Thyroid gland (tissue), 4 donors: ENCODE results near the gene TNFRSF11A.

Experiments
- POLR2A ChIP-seq, 2 donors: fragments of 450-650 bp; IDR thresholded peaks; one replicate each; pipeline ENCODE4 v1.6.1; 2017; ENCODE audit warnings: antibody characterized with exemption in 2 of 2, mild to moderate bottlenecking in 2 of 2, moderate library complexity in 1 of 2
- TF ChIP-seq, protein P1 (sequence below), 6 experiments: fragments of 200-600 bp in 3 of 6; fragments of 450-650 bp in 3 of 6; sonication (generic) in 3 of 6; IDR thresholded peaks; one replicate each; pipeline ENCODE4 v1.5.1; 2016 to 2019; ENCODE audit warnings: antibody characterized with exemption in 6 of 6, mild to moderate bottlenecking in 2 of 6, inconsistent platforms in 1 of 6, moderate library complexity in 1 of 6

DNA sequence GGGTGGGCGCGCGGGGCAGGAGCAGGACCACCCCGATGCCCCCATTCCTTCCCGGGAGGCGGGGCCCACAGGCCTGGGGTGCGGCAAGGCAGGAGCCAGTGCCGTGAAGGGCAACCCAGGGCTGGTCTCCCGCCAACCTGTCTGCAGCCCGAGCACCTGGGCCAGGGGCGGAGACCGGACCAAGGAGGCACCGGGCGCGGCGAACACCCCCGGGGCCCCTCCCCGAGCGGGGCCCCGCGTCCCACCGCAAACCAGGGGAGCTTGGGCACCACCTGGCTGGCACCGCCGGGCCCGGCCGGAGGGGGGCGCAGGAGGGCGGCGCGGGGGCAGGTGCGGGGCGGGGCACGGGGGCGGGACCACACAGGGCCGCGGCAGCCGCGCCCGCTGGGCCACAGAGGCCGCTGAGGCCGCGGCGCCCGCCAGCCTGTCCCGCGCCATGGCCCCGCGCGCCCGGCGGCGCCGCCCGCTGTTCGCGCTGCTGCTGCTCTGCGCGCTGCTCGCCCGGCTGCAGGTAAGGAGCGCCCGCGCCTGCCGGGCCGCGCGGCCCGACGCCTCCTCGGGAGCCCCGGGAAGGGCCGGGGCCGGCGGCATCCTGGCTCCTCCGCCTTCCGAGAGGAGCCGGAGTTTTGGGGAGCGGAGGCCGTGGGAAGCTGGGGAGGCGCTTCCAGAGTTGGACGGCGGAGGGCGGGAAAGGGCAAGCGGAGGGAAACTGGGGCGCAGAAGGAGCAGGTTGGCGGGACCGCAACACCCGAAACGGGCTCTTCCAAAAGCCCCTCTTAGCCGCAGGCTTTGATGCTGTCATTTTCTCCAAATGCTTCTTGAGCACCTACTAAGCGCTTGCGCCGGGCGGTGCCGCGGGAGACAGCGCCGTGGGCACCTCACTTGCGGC lies at the start of gene TNFRSF11A:
- TF ChIP-seq, protein P1, sequence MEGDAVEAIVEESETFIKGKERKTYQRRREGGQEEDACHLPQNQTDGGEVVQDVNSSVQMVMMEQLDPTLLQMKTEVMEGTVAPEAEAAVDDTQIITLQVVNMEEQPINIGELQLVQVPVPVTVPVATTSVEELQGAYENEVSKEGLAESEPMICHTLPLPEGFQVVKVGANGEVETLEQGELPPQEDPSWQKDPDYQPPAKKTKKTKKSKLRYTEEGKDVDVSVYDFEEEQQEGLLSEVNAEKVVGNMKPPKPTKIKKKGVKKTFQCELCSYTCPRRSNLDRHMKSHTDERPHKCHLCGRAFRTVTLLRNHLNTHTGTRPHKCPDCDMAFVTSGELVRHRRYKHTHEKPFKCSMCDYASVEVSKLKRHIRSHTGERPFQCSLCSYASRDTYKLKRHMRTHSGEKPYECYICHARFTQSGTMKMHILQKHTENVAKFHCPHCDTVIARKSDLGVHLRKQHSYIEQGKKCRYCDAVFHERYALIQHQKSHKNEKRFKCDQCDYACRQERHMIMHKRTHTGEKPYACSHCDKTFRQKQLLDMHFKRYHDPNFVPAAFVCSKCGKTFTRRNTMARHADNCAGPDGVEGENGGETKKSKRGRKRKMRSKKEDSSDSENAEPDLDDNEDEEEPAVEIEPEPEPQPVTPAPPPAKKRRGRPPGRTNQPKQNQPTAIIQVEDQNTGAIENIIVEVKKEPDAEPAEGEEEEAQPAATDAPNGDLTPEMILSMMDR (IDR thresholded peaks at IDR 0.05) = peak in 2 of 6 experiments; percentile 39 to 63
- peak in 1 of 2 donors; percentile 50 for TF ChIP-seq POLR2A (IDR thresholded peaks at IDR 0.05)
